ENCODE measurements around the gene RANBP3.
A peak's percentile ranks its signal among the peaks of the same experiment; 100 is the strongest.

DNA sequence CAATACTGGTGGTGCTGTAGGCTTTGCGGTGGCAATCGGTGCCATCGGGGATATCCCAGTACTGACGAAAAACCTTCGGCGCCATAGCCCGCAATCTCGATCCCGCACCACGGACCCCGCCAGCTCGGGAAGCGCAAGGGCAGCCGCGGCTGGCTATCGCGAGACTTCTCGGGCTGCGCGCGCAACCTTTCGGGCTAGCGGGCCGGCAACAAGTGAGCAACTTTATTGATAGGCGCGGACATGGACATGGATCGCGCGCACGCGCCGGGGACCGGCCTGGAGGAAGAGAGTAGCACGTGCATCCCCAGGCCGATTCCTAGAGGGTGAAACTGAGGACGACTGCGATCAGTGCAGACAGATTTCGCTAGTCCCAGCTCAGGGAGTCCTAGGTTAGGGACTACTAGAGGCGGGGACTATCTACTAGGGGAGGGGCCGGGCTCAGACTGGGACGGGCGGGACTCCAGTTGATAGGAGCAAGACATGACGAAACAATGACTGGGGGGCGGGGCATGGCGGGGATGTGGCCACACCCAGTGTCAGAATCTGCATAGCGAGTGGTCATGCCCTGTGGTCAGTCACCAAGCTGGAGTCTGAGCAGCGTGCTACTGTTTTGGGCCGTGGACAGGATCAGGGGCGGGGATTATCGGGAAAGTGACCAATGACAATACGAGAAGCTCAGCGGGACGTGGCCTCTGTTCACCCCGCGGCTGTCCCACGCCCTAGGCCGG, 74.2 kb downstream of the RANBP3 start, which contains the start of gene NDUFA11:
- TF ChIP-seq FOSL1 (IDR thresholded peaks at IDR 0.05; ENCODE audit: low read depth) = no peak
- TF ChIP-seq, protein P1, sequence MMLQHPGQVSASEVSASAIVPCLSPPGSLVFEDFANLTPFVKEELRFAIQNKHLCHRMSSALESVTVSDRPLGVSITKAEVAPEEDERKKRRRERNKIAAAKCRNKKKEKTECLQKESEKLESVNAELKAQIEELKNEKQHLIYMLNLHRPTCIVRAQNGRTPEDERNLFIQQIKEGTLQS (IDR thresholded peaks at IDR 0.05) = no peak
- TF ChIP-seq EZH2 (IDR thresholded peaks at IDR 0.05) = no peak
- peak; percentile 51 for TF ChIP-seq POLR2A (IDR thresholded peaks at IDR 0.05; ENCODE audit: borderline replicate concordance, extremely low read depth, insufficient read depth, insufficient read length)
- TF ChIP-seq, protein P2, sequence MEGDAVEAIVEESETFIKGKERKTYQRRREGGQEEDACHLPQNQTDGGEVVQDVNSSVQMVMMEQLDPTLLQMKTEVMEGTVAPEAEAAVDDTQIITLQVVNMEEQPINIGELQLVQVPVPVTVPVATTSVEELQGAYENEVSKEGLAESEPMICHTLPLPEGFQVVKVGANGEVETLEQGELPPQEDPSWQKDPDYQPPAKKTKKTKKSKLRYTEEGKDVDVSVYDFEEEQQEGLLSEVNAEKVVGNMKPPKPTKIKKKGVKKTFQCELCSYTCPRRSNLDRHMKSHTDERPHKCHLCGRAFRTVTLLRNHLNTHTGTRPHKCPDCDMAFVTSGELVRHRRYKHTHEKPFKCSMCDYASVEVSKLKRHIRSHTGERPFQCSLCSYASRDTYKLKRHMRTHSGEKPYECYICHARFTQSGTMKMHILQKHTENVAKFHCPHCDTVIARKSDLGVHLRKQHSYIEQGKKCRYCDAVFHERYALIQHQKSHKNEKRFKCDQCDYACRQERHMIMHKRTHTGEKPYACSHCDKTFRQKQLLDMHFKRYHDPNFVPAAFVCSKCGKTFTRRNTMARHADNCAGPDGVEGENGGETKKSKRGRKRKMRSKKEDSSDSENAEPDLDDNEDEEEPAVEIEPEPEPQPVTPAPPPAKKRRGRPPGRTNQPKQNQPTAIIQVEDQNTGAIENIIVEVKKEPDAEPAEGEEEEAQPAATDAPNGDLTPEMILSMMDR (IDR thresholded peaks at IDR 0.05 in 2 of 3, conservative IDR thresholded peaks at IDR 0.05 in 1 of 3; ENCODE audit: borderline replicate concordance in 1 of 3, insufficient read depth in 1 of 3, low read depth in 2 of 3, low read length in 2 of 3) = no peak
- TF ChIP-seq, protein P3, sequence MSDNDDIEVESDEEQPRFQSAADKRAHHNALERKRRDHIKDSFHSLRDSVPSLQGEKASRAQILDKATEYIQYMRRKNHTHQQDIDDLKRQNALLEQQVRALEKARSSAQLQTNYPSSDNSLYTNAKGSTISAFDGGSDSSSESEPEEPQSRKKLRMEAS (IDR thresholded peaks at IDR 0.05) = peak; percentile 97
- peak; percentile 73 for TF ChIP-seq SP1 (IDR thresholded peaks at IDR 0.05; ENCODE audit: low read depth)
- TF ChIP-seq POLR2AphosphoS5 (IDR thresholded peaks at IDR 0.05; ENCODE audit: low read depth, low read length) = peak; percentile 93
- no peak for TF ChIP-seq CBX3 (IDR thresholded peaks at IDR 0.05; ENCODE audit: low read depth)
- TF ChIP-seq RAD21 (IDR thresholded peaks at IDR 0.05; ENCODE audit: low read depth) = no peak
- TF ChIP-seq SIN3A (IDR thresholded peaks at IDR 0.05; ENCODE audit: low read depth) = no peak
- TF ChIP-seq EZH2phosphoT487 (IDR thresholded peaks at IDR 0.05; ENCODE audit: borderline replicate concordance) = no peak
- TF ChIP-seq, protein P4, sequence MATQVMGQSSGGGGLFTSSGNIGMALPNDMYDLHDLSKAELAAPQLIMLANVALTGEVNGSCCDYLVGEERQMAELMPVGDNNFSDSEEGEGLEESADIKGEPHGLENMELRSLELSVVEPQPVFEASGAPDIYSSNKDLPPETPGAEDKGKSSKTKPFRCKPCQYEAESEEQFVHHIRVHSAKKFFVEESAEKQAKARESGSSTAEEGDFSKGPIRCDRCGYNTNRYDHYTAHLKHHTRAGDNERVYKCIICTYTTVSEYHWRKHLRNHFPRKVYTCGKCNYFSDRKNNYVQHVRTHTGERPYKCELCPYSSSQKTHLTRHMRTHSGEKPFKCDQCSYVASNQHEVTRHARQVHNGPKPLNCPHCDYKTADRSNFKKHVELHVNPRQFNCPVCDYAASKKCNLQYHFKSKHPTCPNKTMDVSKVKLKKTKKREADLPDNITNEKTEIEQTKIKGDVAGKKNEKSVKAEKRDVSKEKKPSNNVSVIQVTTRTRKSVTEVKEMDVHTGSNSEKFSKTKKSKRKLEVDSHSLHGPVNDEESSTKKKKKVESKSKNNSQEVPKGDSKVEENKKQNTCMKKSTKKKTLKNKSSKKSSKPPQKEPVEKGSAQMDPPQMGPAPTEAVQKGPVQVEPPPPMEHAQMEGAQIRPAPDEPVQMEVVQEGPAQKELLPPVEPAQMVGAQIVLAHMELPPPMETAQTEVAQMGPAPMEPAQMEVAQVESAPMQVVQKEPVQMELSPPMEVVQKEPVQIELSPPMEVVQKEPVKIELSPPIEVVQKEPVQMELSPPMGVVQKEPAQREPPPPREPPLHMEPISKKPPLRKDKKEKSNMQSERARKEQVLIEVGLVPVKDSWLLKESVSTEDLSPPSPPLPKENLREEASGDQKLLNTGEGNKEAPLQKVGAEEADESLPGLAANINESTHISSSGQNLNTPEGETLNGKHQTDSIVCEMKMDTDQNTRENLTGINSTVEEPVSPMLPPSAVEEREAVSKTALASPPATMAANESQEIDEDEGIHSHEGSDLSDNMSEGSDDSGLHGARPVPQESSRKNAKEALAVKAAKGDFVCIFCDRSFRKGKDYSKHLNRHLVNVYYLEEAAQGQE (IDR thresholded peaks at IDR 0.05; ENCODE audit: low read depth) = no peak
- peak; percentile 37 for TF ChIP-seq TCF7L2 (IDR thresholded peaks at IDR 0.05; ENCODE audit: borderline replicate concordance, extremely low read depth, insufficient read depth, insufficient read length)

Measured in HCT116 (cell line).